ENCODE data around the gene GFRA3.
"Not testable (repeated sequence)": the region's sequence is repeated elsewhere in the genome, so short reads cannot be mapped to it uniquely, and the experiment has no call there.

Gene GFRA3

DNA sequence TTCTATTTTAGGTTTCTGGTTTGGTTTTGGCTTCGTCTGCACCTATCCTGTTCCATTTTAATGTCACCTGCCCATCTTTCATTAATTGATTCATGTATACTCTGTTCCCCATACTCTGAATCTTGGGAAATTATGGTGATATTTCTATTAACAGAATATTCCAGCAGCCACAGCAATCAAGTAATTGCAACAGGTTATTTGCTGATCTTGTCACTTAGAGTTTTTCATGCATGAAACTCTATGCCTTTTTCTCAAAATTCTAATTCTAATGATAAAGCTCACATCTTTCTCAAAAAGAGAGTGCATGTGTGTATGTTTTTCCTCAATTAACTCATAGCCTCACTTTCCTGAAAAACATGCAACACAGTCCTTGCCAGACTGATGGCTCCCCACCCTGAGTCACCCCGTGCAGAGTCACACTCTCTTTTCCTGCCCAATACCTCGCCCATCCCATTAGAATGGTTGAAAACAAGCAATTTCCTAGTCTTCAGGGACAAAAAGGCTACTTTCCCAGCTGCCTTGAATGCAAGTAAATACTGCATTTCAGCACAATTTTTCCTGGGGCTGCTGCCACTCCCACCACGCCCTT lies 15.6 kb downstream of the GFRA3 start:
- DNase-seq (no peak), ATAC-seq (ENCODE audit: insufficient read depth, low read depth) (no peak)
- Histone ChIP-seq H3K79me2 (ENCODE audit: insufficient read depth, low read length) (no peaks in the 10 kb centered on the region), H3K27ac (ENCODE audit: low read length) (no peak overlapping the region), H4K20me1 (ENCODE audit: insufficient read depth, low read length) (no peaks in the 10 kb centered on the region), H3K9ac (ENCODE audit: low read depth, low read length) (no peak overlapping the region), H3K4me2 (ENCODE audit: insufficient read depth, low read length) (no peak overlapping the region), H3K36me3 (ENCODE audit: insufficient read depth, low read length) (no peaks in the 10 kb centered on the region), H3K27me3 (ENCODE audit: insufficient read depth, low read length, poor library complexity) (no peaks in the 10 kb centered on the region), H2AFZ (ENCODE audit: low read depth, low read length) (no peak overlapping the region), H3K9me3 (ENCODE audit: insufficient read depth, low read length, severe bottlenecking) (no peaks in the 10 kb centered on the region), H3K4me3 (ENCODE audit: low read depth in 1 of 2, low read length in 2 of 2) (no peak overlapping the region), H3K4me1 (ENCODE audit: insufficient read depth, low read length) (no peaks in the 10 kb centered on the region)
- TF ChIP-seq EZH2 (IDR thresholded peaks at IDR 0.05; ENCODE audit: borderline replicate concordance, low read depth, low read length, severe bottlenecking) = no peak
- TF ChIP-seq, protein P1, sequence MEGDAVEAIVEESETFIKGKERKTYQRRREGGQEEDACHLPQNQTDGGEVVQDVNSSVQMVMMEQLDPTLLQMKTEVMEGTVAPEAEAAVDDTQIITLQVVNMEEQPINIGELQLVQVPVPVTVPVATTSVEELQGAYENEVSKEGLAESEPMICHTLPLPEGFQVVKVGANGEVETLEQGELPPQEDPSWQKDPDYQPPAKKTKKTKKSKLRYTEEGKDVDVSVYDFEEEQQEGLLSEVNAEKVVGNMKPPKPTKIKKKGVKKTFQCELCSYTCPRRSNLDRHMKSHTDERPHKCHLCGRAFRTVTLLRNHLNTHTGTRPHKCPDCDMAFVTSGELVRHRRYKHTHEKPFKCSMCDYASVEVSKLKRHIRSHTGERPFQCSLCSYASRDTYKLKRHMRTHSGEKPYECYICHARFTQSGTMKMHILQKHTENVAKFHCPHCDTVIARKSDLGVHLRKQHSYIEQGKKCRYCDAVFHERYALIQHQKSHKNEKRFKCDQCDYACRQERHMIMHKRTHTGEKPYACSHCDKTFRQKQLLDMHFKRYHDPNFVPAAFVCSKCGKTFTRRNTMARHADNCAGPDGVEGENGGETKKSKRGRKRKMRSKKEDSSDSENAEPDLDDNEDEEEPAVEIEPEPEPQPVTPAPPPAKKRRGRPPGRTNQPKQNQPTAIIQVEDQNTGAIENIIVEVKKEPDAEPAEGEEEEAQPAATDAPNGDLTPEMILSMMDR (IDR thresholded peaks at IDR 0.05; ENCODE audit: borderline replicate concordance, extremely low read depth, low read length, poor library complexity, severe bottlenecking) = no peak

DNA sequence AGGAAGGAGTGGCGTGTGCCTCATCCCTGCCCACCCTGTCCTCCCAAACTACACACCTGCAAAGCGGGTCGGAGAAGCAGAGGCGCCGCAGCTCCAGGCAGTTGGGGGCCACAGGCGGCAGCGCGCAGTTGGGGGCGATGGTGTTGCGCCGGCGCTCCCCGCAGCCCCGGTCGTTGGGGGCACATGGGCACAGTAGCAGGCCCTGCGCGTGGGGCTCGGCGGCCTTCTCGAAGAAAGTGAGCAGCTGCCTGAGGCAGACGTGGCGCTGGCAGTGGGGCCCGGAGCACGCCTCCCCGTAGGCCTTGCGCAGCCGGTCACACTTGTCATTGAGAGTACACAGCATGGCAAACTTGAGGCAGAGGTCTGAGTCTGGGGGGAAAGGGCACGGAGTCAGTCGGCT lies 16.8 kb downstream of the GFRA3 start:
- DNase-seq = no peak
- H4K20me1 ChIP-seq (ENCODE audit: insufficient read depth, low read length) = no peaks in the 10 kb centered on the region
- H3K4me1 ChIP-seq (ENCODE audit: insufficient read depth, low read length) = no peaks in the 10 kb centered on the region
- H3K79me2 ChIP-seq (ENCODE audit: insufficient read depth, low read length) = no peaks in the 10 kb centered on the region
- H2AFZ ChIP-seq (ENCODE audit: low read depth, low read length) = no peak overlapping the region
- no peaks in the 10 kb centered on the region for H3K36me3 ChIP-seq (ENCODE audit: insufficient read depth, low read length)
- TF ChIP-seq, protein P1 (IDR thresholded peaks at IDR 0.05; ENCODE audit: borderline replicate concordance, extremely low read depth, low read length, poor library complexity, severe bottlenecking) = no peak
- TF ChIP-seq EZH2 (IDR thresholded peaks at IDR 0.05; ENCODE audit: borderline replicate concordance, low read depth, low read length, severe bottlenecking) = no peak
- no peak overlapping the region for H3K4me2 ChIP-seq (ENCODE audit: insufficient read depth, low read length)
- no peaks in the 10 kb centered on the region for H3K9me3 ChIP-seq (ENCODE audit: insufficient read depth, low read length, severe bottlenecking)
- H3K27ac ChIP-seq (ENCODE audit: low read length) = no peak overlapping the region
- no peak overlapping the region for H3K4me3 ChIP-seq (ENCODE audit: low read depth in 1 of 2, low read length in 2 of 2)
- H3K9ac ChIP-seq (ENCODE audit: low read depth, low read length) = no peak overlapping the region
- H3K27me3 ChIP-seq (ENCODE audit: insufficient read depth, low read length, poor library complexity) = no peaks in the 10 kb centered on the region
- ATAC-seq (ENCODE audit: insufficient read depth, low read depth) = no peak

DNA sequence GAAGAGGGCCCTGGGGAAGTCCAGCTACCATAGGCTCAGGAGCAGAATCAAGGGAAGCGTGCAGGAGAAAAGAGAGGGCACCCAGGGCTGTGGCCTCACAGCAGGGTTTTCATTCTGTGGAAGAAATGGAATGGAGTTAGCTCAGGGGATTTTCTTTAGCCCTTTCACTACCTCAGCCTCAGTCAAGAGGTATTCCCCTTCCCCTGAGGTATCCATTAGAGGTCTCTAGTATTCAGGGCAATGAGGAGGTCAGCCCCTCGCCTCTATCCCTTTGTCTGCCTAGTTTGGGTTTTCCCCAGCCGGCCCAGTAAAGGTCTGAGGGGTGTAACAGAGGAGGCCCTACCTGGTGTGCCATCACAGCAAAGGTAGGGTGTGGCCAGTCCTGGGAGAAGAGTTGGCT lies 21.5 kb downstream of the GFRA3 start:
- no peaks in the 10 kb centered on the region for H3K4me1 ChIP-seq (ENCODE audit: insufficient read depth, low read length)
- no peak overlapping the region for H2AFZ ChIP-seq (ENCODE audit: low read depth, low read length)
- no peak for TF ChIP-seq EZH2 (IDR thresholded peaks at IDR 0.05; ENCODE audit: borderline replicate concordance, low read depth, low read length, severe bottlenecking)
- TF ChIP-seq, protein P1 (IDR thresholded peaks at IDR 0.05; ENCODE audit: borderline replicate concordance, extremely low read depth, low read length, poor library complexity, severe bottlenecking) = no peak
- ATAC-seq (ENCODE audit: insufficient read depth, low read depth) (no peak), DNase-seq (no peak)
- H3K4me2 ChIP-seq (ENCODE audit: insufficient read depth, low read length) = no peak overlapping the region
- no peaks in the 10 kb centered on the region for H3K9me3 ChIP-seq (ENCODE audit: insufficient read depth, low read length, severe bottlenecking)
- H3K27ac ChIP-seq (ENCODE audit: low read length) = no peak overlapping the region
- H3K27me3 ChIP-seq (ENCODE audit: insufficient read depth, low read length, poor library complexity) = no peaks in the 10 kb centered on the region
- H3K9ac ChIP-seq (ENCODE audit: low read depth, low read length) = no peak overlapping the region
- no peaks in the 10 kb centered on the region for H3K79me2 ChIP-seq (ENCODE audit: insufficient read depth, low read length)
- H4K20me1 ChIP-seq (ENCODE audit: insufficient read depth, low read length) = no peaks in the 10 kb centered on the region
- H3K36me3 ChIP-seq (ENCODE audit: insufficient read depth, low read length) = no peaks in the 10 kb centered on the region
- H3K4me3 ChIP-seq (ENCODE audit: low read depth in 1 of 2, low read length in 2 of 2) = no peak overlapping the region

DNA sequence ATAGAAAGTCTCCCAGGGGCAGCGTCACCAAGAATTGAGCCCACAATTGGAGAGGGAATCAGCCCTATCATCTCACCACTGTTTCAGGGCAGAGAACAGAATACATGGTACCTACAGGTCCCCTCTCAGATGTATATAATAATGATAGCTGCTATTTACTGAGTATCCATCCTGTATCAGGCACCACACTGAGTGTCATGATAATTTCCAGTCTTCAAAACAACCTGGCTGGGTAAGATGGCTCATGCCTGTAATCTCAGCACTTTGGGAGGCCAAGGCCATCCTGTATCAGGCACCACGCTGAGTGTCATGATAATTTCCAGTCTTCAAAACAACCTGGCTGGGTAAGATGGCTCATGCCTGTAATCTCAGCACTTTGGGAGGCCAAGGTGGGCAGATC lies 26.6 kb downstream of the GFRA3 start:
- ATAC-seq (ENCODE audit: insufficient read depth, low read depth); H3K9ac ChIP-seq (ENCODE audit: low read depth, low read length); H3K27ac ChIP-seq (ENCODE audit: low read length); H3K27me3 ChIP-seq (ENCODE audit: insufficient read depth, low read length, poor library complexity); H4K20me1 ChIP-seq (ENCODE audit: insufficient read depth, low read length); H3K9me3 ChIP-seq (ENCODE audit: insufficient read depth, low read length, severe bottlenecking); H2AFZ ChIP-seq (ENCODE audit: low read depth, low read length); H3K4me1 ChIP-seq (ENCODE audit: insufficient read depth, low read length); DNase-seq; H3K79me2 ChIP-seq (ENCODE audit: insufficient read depth, low read length); H3K4me3 ChIP-seq (ENCODE audit: low read depth in 1 of 2, low read length in 2 of 2); H3K4me2 ChIP-seq (ENCODE audit: insufficient read depth, low read length); H3K36me3 ChIP-seq (ENCODE audit: insufficient read depth, low read length): not testable (repeated sequence)

All from DND-41 (cell line).